Embryonic facial prominence (tissue), 1 donor: ENCODE results near the gene POC5.

Experiments used
- DNase-seq: peaks from one replicate; pipeline ENCODE4 v3.0.0-alpha.2; 2016; ENCODE audit errors: extremely low spot score

The POC5 gene

DNA sequence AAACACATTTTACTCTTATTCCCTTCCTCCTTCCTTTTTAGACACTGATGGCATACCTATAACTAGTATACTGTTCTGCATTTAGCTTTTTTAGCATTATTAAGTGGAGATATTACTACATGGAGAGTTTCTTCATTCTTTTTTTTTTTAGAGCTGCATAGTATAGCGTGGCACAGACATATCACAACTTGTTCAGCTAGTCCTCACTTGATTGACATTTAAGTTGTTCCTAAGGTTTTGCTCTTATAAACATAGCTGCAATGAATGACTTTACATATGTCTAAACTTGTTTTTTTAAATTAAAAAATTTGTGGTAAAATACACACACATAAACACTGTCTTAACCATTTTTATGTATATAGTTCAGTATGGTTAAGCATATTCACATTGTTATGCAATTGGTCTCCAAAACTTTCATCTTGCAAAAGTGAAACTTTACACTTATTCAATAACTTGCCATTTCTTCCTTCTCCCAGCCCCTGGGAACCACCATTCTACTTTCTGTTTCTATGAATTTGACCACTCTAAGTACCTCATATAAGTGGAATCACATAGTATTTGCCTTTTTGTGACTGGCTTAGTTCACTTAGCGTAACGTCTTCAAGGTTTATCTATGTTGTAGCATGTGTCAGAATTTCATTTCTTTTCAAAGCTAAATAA lies 57.3 kb downstream of the POC5 start:
- no peak for DNase-seq

- DNase-seq, result no peak
These were observed 60.8 kb downstream of the POC5 start for GRCh38 chr5:75656311-75657003.

- DNase-seq, result no peak
These were observed 62.4 kb downstream of the POC5 start for GRCh38 chr5:75654693-75655295.

DNA sequence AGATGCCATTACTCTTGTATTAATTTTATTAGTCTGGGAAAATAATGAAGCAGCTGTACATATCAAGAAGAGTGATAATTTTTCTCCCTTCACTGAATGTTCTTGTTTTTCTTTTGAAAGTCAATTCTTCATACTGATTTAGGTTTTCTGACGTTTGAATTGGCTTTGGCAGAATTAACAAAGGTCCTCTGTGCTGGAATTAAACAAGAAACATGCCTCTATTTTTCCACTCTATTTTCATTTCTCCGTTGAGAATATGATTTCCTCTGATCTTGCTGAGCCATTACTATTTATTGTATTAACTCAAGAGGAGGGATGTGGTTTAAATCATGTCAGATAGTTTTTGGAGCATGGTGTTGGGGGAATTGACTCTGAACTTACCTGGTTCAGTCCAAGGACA lies 63.7 kb downstream of the POC5 start:
- no peak for DNase-seq

DNA sequence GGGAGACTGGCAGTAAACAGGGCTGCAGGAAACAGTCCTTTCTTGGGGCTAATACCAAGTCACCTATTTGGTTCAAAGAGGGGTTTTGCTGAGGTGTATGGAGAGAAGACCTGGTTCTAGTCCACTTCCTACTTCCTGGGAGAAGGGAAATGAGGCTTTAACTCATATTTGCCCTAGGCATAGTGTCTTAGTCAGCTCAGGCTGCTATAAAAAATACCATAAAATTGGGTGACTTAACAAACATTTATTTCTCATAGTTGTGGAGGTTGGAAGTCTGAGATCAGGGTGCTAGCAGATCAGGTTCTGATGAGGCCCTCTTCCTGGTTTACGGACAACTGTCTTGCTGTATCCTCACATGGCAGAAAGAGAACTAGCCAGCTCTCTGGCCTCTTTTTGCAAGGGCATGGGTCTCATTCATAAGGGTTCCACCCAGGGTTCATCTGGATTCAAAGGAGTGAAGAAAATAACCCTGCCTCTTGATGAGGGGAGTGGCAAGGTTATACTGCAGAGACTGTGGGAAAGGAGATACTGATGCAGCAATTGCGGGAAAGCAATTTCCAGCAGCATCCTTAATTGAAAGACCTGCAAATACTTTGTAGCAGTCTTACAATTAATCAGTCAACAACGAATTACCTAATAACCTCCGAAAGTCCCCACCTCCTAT lies 65.5 kb downstream of the POC5 start:
- no peak for DNase-seq

- no peak for DNase-seq
These were observed 68.5 kb downstream of the POC5 start for GRCh38 chr5:75648712-75649111.

- DNase-seq, result no peak
These were observed 76.4 kb downstream of the POC5 start for GRCh38 chr5:75640826-75641225.

GRCh38 chr5:75640395-75640794 lies 76.8 kb downstream of the POC5 start:
- no peak for DNase-seq

GRCh38 chr5:75639535-75640311 lies 77.5 kb downstream of the POC5 start:
- DNase-seq, result no peak

GRCh38 chr5:75637949-75638348 lies 79.3 kb downstream of the POC5 start:
- DNase-seq, result no peak

GRCh38 chr5:75632321-75632720 lies 84.9 kb downstream of the POC5 start:
- DNase-seq, result no peak

DNA sequence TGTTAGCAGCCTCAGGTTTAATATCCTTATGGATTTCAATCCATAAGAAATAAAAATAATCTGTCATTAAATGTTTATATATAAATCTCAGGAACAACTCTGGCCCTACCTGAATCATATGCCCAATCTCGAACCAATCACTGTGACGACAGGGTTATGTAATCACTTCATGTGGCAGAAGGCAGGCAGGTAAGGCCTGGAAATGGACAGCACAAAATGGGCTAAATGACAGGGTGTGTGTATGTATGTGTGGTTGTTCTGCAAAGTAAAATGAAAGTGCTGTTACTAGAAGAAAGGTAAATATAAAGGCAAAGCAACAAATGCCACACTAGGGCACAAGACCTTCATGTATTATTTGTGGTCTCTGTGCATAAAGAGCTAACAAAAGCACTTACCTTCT lies 86.4 kb downstream of the POC5 start:
- no peak for DNase-seq

GRCh38 chr5:75627801-75628200 lies 89.4 kb downstream of the POC5 start:
- DNase-seq, result no peak

DNA sequence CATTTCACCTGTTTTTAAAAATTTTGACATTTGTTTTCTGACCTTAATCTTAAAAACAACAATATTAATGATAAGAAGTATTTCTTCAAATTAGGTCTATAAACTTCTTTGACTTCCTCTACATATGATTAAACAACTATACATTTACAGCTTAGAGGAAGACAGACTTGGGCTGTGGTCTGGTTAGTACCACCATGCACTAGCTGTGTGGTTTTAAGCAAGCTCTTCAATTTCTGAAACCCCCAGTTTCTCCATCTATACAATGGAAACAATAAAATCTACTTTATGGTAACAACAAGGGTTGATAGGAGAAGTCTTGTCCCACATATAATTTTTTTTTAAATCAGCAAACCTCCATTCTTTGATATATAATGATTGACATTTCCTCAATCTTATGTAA lies 90.3 kb downstream of the POC5 start:
- DNase-seq, result no peak
